ENCODE measurements around the gene DMXL2. TPM values are rescaled to one million over a fixed set of nuclear protein-coding genes. Genes with fewer than 3 reads are reported as not detected.
A peak's percentile ranks its signal among the peaks of the same experiment; 100 is the strongest.

DMXL2 gene
- total and polyA plus RNA-seq, 9 of the 15 experiments (the other 6 are each of a cell fraction or from before 2014, with no cell fraction given) = 9.3 to 57.7 (median 30.7) TPM

DNA sequence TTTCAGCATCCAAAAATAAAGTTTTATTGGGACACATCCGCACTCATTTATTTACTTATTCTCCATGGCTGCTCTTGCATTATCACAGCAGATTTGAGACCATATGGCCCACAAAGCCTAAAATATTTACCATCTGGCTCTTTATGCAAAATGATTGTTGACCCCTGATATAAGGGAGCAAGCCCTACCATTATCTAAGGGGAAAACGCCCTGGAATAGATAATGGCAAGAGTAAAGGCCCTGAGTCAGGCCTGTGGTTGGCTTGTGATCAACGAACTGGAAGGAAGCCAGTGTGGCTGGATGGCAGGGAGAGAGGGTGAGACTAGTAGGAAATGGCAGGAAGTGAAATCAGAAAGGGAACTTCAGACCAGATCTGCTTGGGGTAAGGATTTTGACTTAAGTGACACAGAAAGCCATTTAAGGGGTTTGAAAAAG is 24.6 kb upstream of the DMXL2 start (continued):
- TF ChIP-seq, protein P1, sequence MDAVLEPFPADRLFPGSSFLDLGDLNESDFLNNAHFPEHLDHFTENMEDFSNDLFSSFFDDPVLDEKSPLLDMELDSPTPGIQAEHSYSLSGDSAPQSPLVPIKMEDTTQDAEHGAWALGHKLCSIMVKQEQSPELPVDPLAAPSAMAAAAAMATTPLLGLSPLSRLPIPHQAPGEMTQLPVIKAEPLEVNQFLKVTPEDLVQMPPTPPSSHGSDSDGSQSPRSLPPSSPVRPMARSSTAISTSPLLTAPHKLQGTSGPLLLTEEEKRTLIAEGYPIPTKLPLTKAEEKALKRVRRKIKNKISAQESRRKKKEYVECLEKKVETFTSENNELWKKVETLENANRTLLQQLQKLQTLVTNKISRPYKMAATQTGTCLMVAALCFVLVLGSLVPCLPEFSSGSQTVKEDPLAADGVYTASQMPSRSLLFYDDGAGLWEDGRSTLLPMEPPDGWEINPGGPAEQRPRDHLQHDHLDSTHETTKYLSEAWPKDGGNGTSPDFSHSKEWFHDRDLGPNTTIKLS (IDR thresholded peaks at IDR 0.05; ENCODE audit: borderline replicate concordance, low read depth) = no peak
- TF ChIP-seq ZNF696 (CRISPR knock-in tag; conservative IDR thresholded peaks at IDR 0.05) (no peak), MTA3 (IDR thresholded peaks at IDR 0.05; ENCODE audit: borderline replicate concordance) (peak; percentile 81; the same call in 1 of the 2 replicates), ZNF77 (CRISPR knock-in tag; IDR thresholded peaks at IDR 0.05) (no peak), ZNF146 (CRISPR knock-in tag; IDR thresholded peaks at IDR 0.05; ENCODE audit: unreplicated experiment) (no peak), NFIC (IDR thresholded peaks at IDR 0.05) (peak; percentile 99), SRSF7 (optimal IDR thresholded peaks at IDR 0.05; ENCODE audit: low read depth, low read length) (no peak)
- TF ChIP-seq, protein P2, sequence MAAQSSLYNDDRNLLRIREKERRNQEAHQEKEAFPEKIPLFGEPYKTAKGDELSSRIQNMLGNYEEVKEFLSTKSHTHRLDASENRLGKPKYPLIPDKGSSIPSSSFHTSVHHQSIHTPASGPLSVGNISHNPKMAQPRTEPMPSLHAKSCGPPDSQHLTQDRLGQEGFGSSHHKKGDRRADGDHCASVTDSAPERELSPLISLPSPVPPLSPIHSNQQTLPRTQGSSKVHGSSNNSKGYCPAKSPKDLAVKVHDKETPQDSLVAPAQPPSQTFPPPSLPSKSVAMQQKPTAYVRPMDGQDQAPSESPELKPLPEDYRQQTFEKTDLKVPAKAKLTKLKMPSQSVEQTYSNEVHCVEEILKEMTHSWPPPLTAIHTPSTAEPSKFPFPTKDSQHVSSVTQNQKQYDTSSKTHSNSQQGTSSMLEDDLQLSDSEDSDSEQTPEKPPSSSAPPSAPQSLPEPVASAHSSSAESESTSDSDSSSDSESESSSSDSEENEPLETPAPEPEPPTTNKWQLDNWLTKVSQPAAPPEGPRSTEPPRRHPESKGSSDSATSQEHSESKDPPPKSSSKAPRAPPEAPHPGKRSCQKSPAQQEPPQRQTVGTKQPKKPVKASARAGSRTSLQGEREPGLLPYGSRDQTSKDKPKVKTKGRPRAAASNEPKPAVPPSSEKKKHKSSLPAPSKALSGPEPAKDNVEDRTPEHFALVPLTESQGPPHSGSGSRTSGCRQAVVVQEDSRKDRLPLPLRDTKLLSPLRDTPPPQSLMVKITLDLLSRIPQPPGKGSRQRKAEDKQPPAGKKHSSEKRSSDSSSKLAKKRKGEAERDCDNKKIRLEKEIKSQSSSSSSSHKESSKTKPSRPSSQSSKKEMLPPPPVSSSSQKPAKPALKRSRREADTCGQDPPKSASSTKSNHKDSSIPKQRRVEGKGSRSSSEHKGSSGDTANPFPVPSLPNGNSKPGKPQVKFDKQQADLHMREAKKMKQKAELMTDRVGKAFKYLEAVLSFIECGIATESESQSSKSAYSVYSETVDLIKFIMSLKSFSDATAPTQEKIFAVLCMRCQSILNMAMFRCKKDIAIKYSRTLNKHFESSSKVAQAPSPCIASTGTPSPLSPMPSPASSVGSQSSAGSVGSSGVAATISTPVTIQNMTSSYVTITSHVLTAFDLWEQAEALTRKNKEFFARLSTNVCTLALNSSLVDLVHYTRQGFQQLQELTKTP (IDR thresholded peaks at IDR 0.05; ENCODE audit: low read depth in 1 of 2, partially characterized antibody in 2 of 2) = peak in 1 of 2 experiments; percentile 75
- TF ChIP-seq, protein P3, sequence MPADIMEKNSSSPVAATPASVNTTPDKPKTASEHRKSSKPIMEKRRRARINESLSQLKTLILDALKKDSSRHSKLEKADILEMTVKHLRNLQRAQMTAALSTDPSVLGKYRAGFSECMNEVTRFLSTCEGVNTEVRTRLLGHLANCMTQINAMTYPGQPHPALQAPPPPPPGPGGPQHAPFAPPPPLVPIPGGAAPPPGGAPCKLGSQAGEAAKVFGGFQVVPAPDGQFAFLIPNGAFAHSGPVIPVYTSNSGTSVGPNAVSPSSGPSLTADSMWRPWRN (IDR thresholded peaks at IDR 0.05; ENCODE audit: low read depth) = peak; percentile 98
- TF ChIP-seq, protein P4, sequence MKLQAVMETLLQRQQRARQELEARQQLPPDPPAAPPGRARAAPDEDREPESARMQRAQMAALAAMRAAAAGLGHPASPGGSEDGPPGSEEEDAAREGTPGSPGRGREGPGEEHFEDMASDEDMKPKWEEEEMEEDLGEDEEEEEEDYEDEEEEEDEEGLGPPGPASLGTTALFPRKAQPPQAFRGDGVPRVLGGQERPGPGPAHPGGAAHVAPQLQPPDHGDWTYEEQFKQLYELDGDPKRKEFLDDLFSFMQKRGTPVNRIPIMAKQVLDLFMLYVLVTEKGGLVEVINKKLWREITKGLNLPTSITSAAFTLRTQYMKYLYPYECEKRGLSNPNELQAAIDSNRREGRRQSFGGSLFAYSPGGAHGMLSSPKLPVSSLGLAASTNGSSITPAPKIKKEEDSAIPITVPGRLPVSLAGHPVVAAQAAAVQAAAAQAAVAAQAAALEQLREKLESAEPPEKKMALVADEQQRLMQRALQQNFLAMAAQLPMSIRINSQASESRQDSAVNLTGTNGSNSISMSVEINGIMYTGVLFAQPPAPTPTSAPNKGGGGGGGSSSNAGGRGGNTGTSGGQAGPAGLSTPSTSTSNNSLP (IDR thresholded peaks at IDR 0.05; ENCODE audit: borderline replicate concordance, low read depth, low read length) = peak; percentile 95; the same call in 1 of the 2 replicates
- TF ChIP-seq, protein P5, sequence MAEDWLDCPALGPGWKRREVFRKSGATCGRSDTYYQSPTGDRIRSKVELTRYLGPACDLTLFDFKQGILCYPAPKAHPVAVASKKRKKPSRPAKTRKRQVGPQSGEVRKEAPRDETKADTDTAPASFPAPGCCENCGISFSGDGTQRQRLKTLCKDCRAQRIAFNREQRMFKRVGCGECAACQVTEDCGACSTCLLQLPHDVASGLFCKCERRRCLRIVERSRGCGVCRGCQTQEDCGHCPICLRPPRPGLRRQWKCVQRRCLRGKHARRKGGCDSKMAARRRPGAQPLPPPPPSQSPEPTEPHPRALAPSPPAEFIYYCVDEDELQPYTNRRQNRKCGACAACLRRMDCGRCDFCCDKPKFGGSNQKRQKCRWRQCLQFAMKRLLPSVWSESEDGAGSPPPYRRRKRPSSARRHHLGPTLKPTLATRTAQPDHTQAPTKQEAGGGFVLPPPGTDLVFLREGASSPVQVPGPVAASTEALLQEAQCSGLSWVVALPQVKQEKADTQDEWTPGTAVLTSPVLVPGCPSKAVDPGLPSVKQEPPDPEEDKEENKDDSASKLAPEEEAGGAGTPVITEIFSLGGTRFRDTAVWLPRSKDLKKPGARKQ (CRISPR knock-in tag; IDR thresholded peaks at IDR 0.05) = no peak
- TF ChIP-seq, protein P6, sequence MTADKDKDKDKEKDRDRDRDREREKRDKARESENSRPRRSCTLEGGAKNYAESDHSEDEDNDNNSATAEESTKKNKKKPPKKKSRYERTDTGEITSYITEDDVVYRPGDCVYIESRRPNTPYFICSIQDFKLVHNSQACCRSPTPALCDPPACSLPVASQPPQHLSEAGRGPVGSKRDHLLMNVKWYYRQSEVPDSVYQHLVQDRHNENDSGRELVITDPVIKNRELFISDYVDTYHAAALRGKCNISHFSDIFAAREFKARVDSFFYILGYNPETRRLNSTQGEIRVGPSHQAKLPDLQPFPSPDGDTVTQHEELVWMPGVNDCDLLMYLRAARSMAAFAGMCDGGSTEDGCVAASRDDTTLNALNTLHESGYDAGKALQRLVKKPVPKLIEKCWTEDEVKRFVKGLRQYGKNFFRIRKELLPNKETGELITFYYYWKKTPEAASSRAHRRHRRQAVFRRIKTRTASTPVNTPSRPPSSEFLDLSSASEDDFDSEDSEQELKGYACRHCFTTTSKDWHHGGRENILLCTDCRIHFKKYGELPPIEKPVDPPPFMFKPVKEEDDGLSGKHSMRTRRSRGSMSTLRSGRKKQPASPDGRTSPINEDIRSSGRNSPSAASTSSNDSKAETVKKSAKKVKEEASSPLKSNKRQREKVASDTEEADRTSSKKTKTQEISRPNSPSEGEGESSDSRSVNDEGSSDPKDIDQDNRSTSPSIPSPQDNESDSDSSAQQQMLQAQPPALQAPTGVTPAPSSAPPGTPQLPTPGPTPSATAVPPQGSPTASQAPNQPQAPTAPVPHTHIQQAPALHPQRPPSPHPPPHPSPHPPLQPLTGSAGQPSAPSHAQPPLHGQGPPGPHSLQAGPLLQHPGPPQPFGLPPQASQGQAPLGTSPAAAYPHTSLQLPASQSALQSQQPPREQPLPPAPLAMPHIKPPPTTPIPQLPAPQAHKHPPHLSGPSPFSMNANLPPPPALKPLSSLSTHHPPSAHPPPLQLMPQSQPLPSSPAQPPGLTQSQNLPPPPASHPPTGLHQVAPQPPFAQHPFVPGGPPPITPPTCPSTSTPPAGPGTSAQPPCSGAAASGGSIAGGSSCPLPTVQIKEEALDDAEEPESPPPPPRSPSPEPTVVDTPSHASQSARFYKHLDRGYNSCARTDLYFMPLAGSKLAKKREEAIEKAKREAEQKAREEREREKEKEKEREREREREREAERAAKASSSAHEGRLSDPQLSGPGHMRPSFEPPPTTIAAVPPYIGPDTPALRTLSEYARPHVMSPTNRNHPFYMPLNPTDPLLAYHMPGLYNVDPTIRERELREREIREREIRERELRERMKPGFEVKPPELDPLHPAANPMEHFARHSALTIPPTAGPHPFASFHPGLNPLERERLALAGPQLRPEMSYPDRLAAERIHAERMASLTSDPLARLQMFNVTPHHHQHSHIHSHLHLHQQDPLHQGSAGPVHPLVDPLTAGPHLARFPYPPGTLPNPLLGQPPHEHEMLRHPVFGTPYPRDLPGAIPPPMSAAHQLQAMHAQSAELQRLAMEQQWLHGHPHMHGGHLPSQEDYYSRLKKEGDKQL (CRISPR knock-in tag; IDR thresholded peaks at IDR 0.05; ENCODE audit: borderline replicate concordance) = no peak
